ENCODE measurements around the gene TMEM132D. TPM values are rescaled to one million over a fixed set of nuclear protein-coding genes. Genes with fewer than 3 reads are reported as not detected.

Gene TMEM132D
- total and polyA plus RNA-seq, 2 donors from 2014 or later, result 0.13 TPM; not detected in 1

GRCh38 chr12:129827102-129827865, 76.5 kb downstream of the TMEM132D start:
- H3K27ac ChIP-seq (ENCODE audit: low read depth in 2 of 2, low read length in 2 of 2), result no peak overlapping the region
- peaks cover 0 to 3% (median 2%) of the 10 kb centered on the region in 3 donors for H3K9me3 ChIP-seq (ENCODE audit: control insufficient read depth in 2 of 3, insufficient read depth in 1 of 3, low read length in 3 of 3)
- no peak overlapping the region for H3K4me3 ChIP-seq (ENCODE audit: low read length in 3 of 3)
- no peaks in the 10 kb centered on the region for H3K27me3 ChIP-seq (ENCODE audit: control insufficient read depth, insufficient read depth, low read length)
- TF ChIP-seq, protein P1, sequence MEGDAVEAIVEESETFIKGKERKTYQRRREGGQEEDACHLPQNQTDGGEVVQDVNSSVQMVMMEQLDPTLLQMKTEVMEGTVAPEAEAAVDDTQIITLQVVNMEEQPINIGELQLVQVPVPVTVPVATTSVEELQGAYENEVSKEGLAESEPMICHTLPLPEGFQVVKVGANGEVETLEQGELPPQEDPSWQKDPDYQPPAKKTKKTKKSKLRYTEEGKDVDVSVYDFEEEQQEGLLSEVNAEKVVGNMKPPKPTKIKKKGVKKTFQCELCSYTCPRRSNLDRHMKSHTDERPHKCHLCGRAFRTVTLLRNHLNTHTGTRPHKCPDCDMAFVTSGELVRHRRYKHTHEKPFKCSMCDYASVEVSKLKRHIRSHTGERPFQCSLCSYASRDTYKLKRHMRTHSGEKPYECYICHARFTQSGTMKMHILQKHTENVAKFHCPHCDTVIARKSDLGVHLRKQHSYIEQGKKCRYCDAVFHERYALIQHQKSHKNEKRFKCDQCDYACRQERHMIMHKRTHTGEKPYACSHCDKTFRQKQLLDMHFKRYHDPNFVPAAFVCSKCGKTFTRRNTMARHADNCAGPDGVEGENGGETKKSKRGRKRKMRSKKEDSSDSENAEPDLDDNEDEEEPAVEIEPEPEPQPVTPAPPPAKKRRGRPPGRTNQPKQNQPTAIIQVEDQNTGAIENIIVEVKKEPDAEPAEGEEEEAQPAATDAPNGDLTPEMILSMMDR (IDR thresholded peaks at IDR 0.05; ENCODE audit: borderline replicate concordance, extremely low read depth, insufficient read depth), result no peak
- DNase-seq (peak in 1 of 5 donors; percentile 35), FAIRE-seq (no peak)
- no peak overlapping the region for H3K9ac ChIP-seq (ENCODE audit: low read length in 3 of 3)
- intact Hi-C loops (cut with DNase I), result no loop called here
- H3K4me1 ChIP-seq (ENCODE audit: control insufficient read depth in 2 of 3, insufficient read depth in 2 of 3, low read depth in 1 of 3, low read length in 3 of 3), result no peaks in the 10 kb centered on the region
- no peaks in the 10 kb centered on the region for H3K36me3 ChIP-seq (ENCODE audit: control insufficient read depth in 2 of 3, insufficient read depth in 3 of 3, low read length in 3 of 3)

DNA sequence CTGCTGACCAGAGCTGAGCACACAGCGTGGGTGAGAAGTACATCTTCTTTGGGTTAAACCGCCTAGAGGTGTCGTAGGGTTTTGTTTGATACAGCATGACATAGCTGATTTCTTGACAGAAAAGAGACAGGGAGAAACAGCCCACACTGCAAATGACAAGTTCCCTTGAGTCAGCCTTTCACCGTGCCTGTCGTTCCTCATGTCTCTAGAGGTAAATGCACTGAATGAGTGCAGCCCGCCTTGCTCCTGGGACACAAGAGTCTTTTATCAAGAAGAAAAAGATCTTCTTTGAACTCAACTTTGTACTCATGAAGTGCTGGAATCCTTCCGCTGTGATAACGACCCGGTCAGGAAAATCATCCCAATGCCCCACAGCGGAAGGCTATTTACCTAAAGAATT, 77.6 kb downstream of the TMEM132D start:
- intact Hi-C loops (cut with DNase I), result no loop called here
- TF ChIP-seq, protein P1 (IDR thresholded peaks at IDR 0.05; ENCODE audit: borderline replicate concordance, extremely low read depth, insufficient read depth), result no peak
- Histone ChIP-seq H3K27me3 (ENCODE audit: control insufficient read depth, insufficient read depth, low read length) (no peaks in the 10 kb centered on the region), H3K36me3 (ENCODE audit: control insufficient read depth in 2 of 3, insufficient read depth in 3 of 3, low read length in 3 of 3) (no peaks in the 10 kb centered on the region), H3K9me3 (ENCODE audit: control insufficient read depth in 2 of 3, insufficient read depth in 1 of 3, low read length in 3 of 3) (peaks cover 0 to 3% (median 2%) of the 10 kb centered on the region in 3 donors), H3K9ac (ENCODE audit: low read length in 3 of 3) (no peak overlapping the region), H3K27ac (ENCODE audit: low read depth in 2 of 2, low read length in 2 of 2) (no peak overlapping the region), H3K4me3 (ENCODE audit: low read length in 3 of 3) (no peak overlapping the region), H3K4me1 (ENCODE audit: control insufficient read depth in 2 of 3, insufficient read depth in 2 of 3, low read depth in 1 of 3, low read length in 3 of 3) (no peaks in the 10 kb centered on the region)
- FAIRE-seq, result no peak
- no peak for DNase-seq

DNA sequence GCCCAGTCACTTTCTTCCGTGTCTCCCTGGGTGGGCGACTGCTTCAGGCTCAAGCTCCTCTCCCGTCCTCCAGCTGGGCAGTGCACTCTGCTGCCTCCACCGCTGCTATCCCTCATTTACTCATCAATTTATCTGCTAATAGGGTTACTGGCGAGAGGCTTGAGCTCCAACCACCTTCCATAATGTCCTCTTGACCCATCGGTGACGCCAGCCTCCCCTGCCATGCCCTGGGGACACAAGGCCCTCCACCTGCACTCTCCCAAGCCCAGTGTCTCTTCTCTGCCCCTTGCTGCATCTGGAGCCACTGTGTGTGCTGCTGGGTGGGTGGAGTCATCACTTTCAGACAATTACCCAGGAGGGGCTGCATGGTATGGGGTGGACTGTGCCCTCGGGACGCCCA, 78.5 kb downstream of the TMEM132D start:
- Histone ChIP-seq H3K36me3 (ENCODE audit: control insufficient read depth in 2 of 3, insufficient read depth in 3 of 3, low read length in 3 of 3) (no peaks in the 10 kb centered on the region), H3K27ac (ENCODE audit: low read depth in 2 of 2, low read length in 2 of 2) (no peak overlapping the region), H3K4me1 (ENCODE audit: control insufficient read depth in 2 of 3, insufficient read depth in 2 of 3, low read depth in 1 of 3, low read length in 3 of 3) (no peaks in the 10 kb centered on the region), H3K4me3 (ENCODE audit: low read length in 3 of 3) (no peak overlapping the region), H3K27me3 (ENCODE audit: control insufficient read depth, insufficient read depth, low read length) (no peaks in the 10 kb centered on the region), H3K9me3 (ENCODE audit: control insufficient read depth in 2 of 3, insufficient read depth in 1 of 3, low read length in 3 of 3) (peaks cover 0 to 3% (median 2%) of the 10 kb centered on the region in 3 donors), H3K9ac (ENCODE audit: low read length in 3 of 3) (no peak overlapping the region)
- FAIRE-seq (no peak), DNase-seq (no peak)
- intact Hi-C loops (cut with DNase I), result no loop called here
- TF ChIP-seq, protein P1 (IDR thresholded peaks at IDR 0.05; ENCODE audit: borderline replicate concordance, extremely low read depth, insufficient read depth), result no peak

Measured in kidney (tissue), 14 donors.